Measurements from ENCODE around the gene NABP1. TPM values are rescaled to one million over a fixed set of nuclear protein-coding genes. Genes with fewer than 3 reads are reported as not detected.

Gene NABP1
- total and polyA plus RNA-seq, 10 of the 15 experiments (the other 5 are each of a cell fraction or from before 2014, with no cell fraction given), result 22.9 to 65.7 (median 39.9) TPM

GRCh38 chr2:191645032-191645431 lies 32.9 kb upstream of the NABP1 start:
- Histone ChIP-seq H3K27me3 (replicated peaks in 1 of 2; ENCODE audit: control insufficient read depth in 2 of 2, insufficient read depth in 2 of 2, low read length in 1 of 2) (no peaks in the 10 kb centered on the region), H2AFZ (ENCODE audit: control insufficient read depth, low read depth, low read length) (no peak overlapping the region), H3K79me2 (ENCODE audit: control insufficient read depth, insufficient read depth, low read length) (no peaks in the 10 kb centered on the region), H3K9me3 (replicated peaks; ENCODE audit: control insufficient read depth, insufficient read depth, low read length) (no peaks in the 10 kb centered on the region), H3K36me3 (ENCODE audit: control insufficient read depth in 2 of 2, insufficient read depth in 2 of 2, low read length in 1 of 2) (no peaks in the 10 kb centered on the region), H3K9ac (ENCODE audit: control insufficient read depth, insufficient read depth, low read length) (no peak overlapping the region), H3K4me3 (no peak overlapping the region), H3K4me2 (ENCODE audit: control insufficient read depth, insufficient read depth) (no peak overlapping the region), H4K20me1 (ENCODE audit: control insufficient read depth, insufficient read depth) (no peaks in the 10 kb centered on the region), H3K4me1 (ENCODE audit: control insufficient read depth, insufficient read depth, low read length) (no peaks in the 10 kb centered on the region), H3K27ac (ENCODE audit: control insufficient read depth, insufficient read depth) (no peak overlapping the region)
- DNase-seq (ENCODE audit: low read depth, low spot score) (no peak), FAIRE-seq (no peak), ATAC-seq (no peak)
- WGBS (ENCODE audit: insufficient coverage, insufficient replicate concordance, low lambda C conversion rate, missing lambda C conversion rate), result 88% methylated on average over 1 of the region's 1 CpG
- ChIA-PET SMC1A (ENCODE audit: uncharacterized antibody, unreplicated experiment) (interaction anchor here (0.9 to 1.3 kb wide), 3 partner anchors 17 to 31 kb away, joined by 3 to 5 read pairs (median 3); no protein-coding TSS in a partner anchor), POLR2A (no interaction called here), RAD21 (ENCODE audit: unreplicated experiment) (no interaction called here), CTCF (interaction anchor here (0.7 to 1.1 kb wide), 3 partner anchors 18 to 92 kb away, joined by 3 read pairs; no protein-coding TSS in a partner anchor)
- in situ Hi-C loops (cut with MboI) (no loop called here), intact Hi-C loops (cut with micrococcal nuclease; ENCODE audit: unreplicated experiment) (no loop called here)
- BruUV-seq (replicated peaks), result no TSS peak
- TF ChIP-seq EGR1 (IDR thresholded peaks at IDR 0.05; ENCODE audit: borderline replicate concordance in 1 of 2, low read depth in 2 of 2, low read length in 2 of 2) (no peak), ZZZ3 (IDR thresholded peaks at IDR 0.05; ENCODE audit: control insufficient read depth, insufficient read length, low read depth) (no peak), ZBTB11 (CRISPR knock-in tag; IDR thresholded peaks at IDR 0.05) (no peak), RAD21 (IDR thresholded peaks at IDR 0.05; ENCODE audit: insufficient read depth, low read depth, low read length) (no peak), ZNF217 (IDR thresholded peaks at IDR 0.05) (no peak), TCF12 (IDR thresholded peaks at IDR 0.05; ENCODE audit: low read depth, low read length) (no peak), MTA2 (IDR thresholded peaks at IDR 0.05; ENCODE audit: low read depth) (no peak), RB1 (IDR thresholded peaks at IDR 0.05; ENCODE audit: borderline replicate concordance) (no peak), KDM1A (IDR thresholded peaks at IDR 0.05; ENCODE audit: borderline replicate concordance) (no peak), ZNF622 (IDR thresholded peaks at IDR 0.05) (no peak), RELB (IDR thresholded peaks at IDR 0.05; ENCODE audit: low read depth) (no peak), ATF2 (IDR thresholded peaks at IDR 0.05; ENCODE audit: low read length) (no peak), TCF3 (IDR thresholded peaks at IDR 0.05; ENCODE audit: borderline replicate concordance, insufficient read depth, low read depth, low read length) (no peak), PBX3 (IDR thresholded peaks at IDR 0.05; ENCODE audit: insufficient replicate concordance, low read depth, low read length) (no peak), RAD51 (IDR thresholded peaks at IDR 0.05) (no peak), STAT1 (conservative IDR thresholded peaks at IDR 0.05) (no peak), ZNF384 (IDR thresholded peaks at IDR 0.05; ENCODE audit: borderline replicate concordance, low read depth, low read length) (no peak), BACH1 (IDR thresholded peaks at IDR 0.05; ENCODE audit: borderline replicate concordance) (no peak), SP1 (IDR thresholded peaks at IDR 0.05; ENCODE audit: low read depth, low read length) (no peak)
